IPS-NIHi7 (cell line): ENCODE results near the gene ADCY3.
"Not testable (repeated sequence)": the region's sequence is repeated elsewhere in the genome, so short reads cannot be mapped to it uniquely, and the experiment has no call there.

Source experiments
- DNase-seq: peaks from one replicate; pipeline ENCODE4 v3.0.0; 2012; ENCODE audit warnings: mixed read lengths; ENCODE audit errors: extremely low spot score

ADCY3 gene

DNA sequence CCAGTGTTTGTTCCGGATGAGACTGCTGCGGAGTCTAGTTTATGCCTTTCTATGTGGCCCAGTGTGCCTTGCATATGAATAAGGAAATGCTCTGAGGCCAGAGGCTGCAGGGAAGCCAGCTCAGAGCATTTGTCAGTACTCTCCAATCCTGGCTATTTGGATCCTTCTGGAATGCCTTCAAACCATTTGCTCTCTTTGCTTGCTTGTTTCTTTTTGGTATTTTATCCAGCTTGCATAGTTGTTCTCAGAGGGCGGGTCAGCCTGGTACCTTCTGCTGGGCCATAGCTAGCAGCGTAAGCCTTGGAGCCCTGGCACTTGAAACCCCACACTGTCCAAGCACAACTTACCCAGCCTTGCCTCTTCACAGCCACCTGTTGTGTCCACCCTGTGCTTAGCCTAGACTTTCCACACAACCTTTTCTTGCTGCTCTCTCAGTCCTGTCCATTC, 106.3 kb downstream of the ADCY3 start:
- DNase-seq = no peak

DNA sequence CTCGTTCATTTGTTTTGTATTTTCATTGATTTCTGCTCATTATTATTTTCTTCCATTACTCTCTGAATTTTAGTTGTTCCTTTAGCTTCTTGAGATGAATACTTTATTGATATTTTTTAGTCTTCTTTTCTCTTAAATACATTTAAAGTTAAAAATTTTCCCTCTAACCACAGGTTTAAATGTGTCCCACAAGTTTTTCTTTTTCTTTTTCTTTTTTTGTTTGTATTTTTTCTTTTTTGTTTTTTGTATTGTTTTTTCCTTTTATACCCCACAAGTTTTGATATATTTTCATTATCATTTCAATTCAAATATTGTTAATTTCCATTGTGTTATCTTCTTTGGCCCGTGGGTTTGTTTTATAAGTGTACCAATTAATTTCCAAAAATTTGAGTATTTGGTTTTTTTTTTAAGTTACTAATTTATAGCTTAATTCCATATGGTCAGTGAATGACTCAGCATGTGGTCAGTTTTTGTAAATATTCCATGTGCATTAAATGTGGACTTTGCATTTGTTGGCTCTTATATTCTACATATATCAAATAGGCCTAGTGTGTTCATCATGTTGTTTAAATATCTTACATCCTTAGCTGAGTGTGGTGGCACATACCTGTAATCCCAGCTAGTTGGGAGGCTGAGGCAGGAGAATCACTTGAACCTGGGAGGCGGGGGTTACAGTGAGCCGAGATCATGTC, 110.6 kb downstream of the ADCY3 start:
- no peak for DNase-seq

DNA sequence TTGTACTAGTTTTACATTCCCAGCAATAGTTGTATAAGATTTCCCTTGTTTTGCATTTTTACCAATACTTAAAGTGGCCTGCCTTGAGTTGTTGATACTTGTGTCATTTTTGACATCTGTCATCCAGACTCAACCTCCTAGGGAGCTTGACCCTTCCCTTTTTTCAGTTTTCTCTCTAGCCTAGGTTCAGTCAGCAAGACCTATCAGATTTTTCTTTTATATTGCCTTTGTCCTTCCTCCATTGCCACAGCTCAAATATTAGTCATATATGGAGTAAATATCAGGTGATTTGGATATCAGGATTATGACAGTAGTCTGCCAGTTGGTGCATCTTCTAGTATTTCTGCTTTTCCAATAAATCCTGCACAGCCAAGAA, 113.4 kb downstream of the ADCY3 start:
- DNase-seq = no peak

GRCh38 chr2:24805811-24806660, 114.0 kb downstream of the ADCY3 start:
- DNase-seq = not testable (repeated sequence)

DNA sequence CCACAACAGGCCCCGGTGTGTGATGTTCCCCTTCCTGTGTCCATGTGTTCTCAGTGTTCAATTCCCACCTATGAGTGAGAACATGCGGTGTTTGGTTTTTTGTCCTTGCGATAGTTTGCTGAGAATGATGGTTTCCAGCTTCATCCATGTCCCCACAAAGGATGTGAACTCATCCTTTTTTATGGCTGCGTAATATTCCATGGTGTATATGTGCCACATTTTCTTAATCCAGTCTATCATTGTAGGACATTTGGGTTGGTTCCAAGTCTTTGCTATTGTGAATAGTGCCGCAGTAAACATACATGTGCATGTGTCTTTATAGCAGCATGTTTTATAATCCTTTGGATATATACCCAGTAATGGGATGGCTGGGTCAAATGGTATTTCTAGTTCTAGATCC, 119.5 kb downstream of the ADCY3 start:
- not testable (repeated sequence) for DNase-seq

- DNase-seq = no peak
Observed at GRCh38 chr2:24797644-24798043, 122.4 kb downstream of the ADCY3 start.

DNA sequence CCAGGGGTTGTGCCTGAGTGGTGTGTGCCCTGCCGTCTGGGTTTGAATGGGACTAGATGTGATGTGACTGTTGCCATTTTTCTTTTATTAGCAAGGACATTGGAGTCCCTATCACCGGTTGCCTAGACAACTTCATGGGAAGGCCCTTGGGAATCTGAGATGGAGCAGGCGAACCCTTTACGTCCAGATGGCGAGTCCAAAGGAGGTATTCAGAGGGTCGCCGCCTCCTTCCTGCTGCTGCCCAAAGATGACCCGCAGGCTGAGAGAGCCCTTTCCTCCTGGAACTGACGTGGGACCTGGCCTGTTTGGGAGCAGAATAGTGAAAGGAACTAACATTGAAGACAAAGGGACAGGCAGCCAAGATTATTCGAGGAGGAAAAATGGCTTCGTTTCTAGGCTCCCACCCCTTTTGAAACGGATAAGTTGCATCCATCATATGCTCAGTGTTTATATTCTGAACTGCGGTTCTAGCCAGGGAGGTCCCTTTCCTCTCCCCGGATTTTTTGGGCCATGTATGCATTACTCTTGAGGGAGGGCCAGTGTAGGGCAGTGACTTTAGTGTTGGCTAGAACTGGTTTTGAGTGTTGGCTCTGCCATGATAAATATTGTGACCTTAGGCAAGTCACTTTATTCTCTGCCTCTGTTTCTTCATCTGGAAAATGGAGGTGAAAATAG, 126.1 kb downstream of the ADCY3 start:
- peak; percentile 45 for DNase-seq

GRCh38 chr2:24792874-24793760, 126.9 kb downstream of the ADCY3 start, which contains the start of the genes CENPO and PTRHD1:
TSS of gene CENPO (plus strand) at chr2:24793425. CDS start at chr2:24793920, 495 bp downstream.
TSS of gene PTRHD1 (minus strand) at chr2:24793391. CDS start at chr2:24793377, 14 bp downstream.
- DNase-seq = peak; percentile 95

DNA sequence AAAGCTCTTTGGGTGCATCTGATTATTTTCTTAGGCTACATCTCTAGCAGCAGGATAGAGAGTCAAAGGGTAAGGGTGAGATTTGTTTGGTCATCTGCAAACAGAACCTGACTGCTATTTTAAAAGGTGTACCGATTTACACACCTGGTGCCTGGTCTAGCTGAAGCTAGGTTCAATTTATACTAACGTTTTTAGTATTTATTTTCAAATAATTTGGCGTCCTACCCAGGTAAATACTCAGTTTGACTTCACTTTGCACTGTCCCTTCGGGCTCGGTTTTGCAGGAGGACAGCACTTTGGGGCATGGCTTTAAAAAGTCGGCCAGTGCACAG, 127.5 kb downstream of the ADCY3 start:
- DNase-seq = no peak

DNA sequence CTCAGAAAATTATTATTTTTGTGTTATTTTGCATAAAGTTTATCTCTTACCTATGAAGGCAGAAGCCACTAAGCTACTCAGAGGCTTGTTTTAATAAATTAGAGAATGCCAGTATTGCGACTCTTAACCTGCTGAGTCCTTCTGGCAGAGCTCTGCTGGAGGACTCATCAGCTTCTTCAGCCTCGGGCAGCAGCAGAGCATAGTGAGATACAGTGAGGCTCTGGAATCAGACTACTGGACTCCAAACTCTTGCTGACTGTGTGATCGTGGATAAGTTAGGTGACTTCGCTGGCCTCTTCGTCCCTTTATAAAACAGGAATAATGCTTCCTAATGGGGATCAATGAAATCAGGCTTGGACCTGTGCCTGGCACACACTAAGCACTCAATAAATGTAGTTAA, 128.6 kb downstream of the ADCY3 start:
- no peak for DNase-seq

GRCh38 chr2:24788816-24789215, 131.2 kb downstream of the ADCY3 start:
- no peak for DNase-seq

DNA sequence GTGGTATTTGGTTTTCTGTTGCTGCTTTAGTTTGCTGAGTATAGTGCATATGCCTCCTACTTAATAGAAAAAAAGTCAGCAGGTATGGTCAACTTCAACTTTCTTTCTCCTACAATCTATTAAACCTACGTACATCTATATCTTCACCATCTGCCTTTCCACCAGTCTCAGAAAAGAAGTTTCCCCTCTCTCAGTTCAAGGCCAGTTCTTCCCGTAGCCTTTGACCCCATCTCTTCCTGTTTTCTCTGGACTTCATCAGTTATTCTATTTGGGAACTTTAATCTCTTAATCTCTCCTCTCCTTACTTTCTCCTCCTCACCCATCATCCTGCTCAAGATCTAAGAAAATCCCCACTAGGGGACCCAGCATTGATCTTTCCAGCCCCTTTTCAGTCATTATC, 132.5 kb downstream of the ADCY3 start:
- DNase-seq = no peak

DNA sequence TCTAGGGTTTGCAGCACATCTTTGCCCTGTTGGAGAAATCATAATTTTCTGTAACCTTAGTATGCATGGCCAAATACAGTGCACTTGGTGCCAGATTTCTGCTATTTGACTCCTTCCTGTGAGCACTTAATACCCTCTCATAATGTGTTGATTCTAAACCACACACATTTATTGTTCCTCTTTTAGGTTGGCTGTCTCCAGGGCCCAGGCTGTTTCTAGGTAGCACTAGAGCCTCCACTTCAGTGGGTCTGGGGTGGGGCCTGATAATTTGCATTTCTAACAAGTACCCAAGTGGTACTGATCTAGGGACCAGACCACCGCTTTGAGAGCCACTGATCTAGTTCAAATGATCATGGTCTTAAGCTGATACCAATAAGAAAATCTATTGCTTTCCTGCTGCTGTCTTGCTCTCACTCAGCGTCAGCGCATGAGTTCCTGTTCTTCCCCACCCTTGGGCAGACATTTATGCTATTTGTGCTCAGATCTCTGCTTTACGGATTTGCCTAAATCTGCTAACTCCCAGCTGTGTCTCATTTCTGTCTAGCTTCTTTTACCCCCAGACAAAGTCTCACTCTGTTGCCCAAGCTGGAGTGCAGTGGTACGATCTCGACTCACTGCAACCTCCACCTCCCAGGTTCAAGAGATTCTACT, 134.2 kb downstream of the ADCY3 start:
- DNase-seq = no peak

DNA sequence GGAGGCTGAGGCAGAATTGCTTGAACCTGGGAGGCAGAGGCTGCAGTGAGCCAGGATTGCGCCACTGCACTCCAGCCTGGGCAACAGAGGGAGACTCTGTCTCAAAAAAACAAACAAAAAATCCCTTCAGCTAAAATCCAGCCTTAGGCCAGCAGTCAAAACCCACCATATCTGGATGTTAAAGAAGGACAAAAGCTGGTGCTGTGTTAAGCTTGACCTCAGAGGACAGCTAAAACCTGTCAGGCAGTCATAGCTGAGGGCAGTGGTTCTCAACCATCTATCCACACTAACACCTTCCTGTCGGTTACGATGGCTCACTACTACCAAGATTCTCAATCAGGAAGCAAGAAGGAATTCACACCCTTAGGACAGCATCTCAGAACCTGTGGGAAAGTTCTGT, 136.4 kb downstream of the ADCY3 start:
- no peak for DNase-seq

DNA sequence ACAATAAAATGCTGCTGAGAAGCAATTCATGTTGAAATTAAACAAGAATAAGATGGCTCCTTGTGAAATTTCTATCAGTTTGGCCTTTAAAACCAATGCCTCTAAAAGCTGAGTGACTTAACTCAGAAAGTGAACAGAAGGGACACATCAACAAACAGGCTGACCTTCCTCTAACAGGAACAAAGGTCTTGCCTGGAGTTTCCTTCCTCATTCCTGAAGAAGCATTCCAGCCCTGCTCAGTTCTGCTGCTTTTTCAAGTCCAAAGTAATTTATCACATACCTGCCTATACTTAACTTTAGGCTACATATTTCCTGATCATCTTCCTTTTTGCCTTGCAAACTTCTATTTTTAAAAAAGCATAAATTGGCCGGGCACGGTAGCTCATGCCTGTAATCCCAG, 140.9 kb downstream of the ADCY3 start:
- DNase-seq = no peak

GRCh38 chr2:24774373-24774772, 145.7 kb downstream of the ADCY3 start:
- no peak for DNase-seq

DNA sequence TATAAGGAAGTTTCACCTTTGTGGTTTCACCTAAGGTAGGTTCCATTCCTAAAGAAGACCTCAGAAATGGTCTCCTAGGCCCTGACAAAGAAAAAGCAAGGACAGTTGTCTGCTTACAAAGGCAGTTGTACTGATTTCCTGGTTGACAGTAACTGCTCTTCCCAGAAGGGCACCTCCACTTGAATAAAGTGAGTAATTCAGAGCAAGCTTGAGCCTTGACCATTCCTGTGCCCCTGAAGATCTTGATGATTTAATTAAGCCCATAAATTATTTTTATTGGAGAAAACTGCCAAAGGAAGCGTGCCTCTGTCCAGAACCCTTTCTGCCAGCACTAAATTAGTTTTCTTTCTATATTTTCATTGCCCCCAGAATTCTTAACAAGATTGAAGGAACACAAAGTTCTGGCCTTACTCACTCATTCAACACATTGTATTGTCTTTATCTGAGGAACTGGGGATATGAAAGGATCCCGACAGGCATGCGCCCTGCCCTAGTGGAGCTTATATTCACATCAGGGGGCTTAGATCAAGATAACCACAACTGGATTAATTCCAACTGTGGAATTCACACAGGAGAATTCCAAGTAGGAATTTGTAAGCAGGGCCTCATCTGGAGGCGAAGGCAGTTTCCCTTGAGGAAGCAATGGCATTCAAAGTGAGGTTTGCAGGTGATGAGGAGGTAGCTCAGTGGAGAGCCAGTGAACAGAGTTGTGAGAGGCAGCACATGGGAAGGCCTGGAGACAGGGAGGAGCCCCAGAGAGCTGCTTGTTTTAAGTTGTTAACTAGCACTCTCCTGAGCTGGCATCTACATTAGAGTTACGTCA, 148.1 kb downstream of the ADCY3 start:
- peak; percentile 21 for DNase-seq

DNA sequence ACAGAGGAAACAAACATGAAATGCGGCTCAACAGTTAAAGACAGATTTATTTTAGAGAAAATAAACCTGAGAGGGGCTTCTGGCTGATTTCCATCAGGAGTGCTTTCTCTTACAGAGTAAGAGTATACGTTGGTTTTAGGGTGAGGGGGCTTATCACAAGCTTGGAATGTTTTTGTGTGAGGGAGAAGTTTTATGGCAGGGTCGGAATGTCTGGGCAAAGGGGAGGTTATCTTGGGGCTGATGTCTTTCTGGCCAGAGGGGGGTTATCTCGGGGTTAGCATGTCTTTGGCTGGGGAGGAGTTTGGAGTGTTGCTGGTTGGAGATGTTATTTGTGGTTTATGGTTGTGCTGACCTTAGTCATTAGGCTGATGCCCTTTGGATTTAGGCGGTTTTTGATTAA, 149.0 kb downstream of the ADCY3 start:
- no peak for DNase-seq
